ENCODE results near the gene FOXP1.

FOXP1 gene

GRCh38 chr3:71317749-71318457, 265.6 kb downstream of the FOXP1 start:
- DNase-seq = no peak

GRCh38 chr3:71317140-71317539, 266.4 kb downstream of the FOXP1 start:
- no peak for DNase-seq

GRCh38 chr3:71316066-71316777, 267.3 kb downstream of the FOXP1 start:
- no peak for DNase-seq

- no peak for DNase-seq
Observed at GRCh38 chr3:71315431-71315830, 268.1 kb downstream of the FOXP1 start.

GRCh38 chr3:71313844-71314243, 269.7 kb downstream of the FOXP1 start:
- DNase-seq = no peak

- no peak for DNase-seq
Observed at GRCh38 chr3:71312461-71312860, 271.1 kb downstream of the FOXP1 start.

- no peak for DNase-seq
Observed at GRCh38 chr3:71311661-71312046, 271.9 kb downstream of the FOXP1 start.

GRCh38 chr3:71310980-71311660, 272.4 kb downstream of the FOXP1 start:
- no peak for DNase-seq

- no peak for DNase-seq
Observed at GRCh38 chr3:71310359-71310979, 273.1 kb downstream of the FOXP1 start.

- no peak for DNase-seq
Observed at GRCh38 chr3:71309886-71310285, 273.6 kb downstream of the FOXP1 start.

GRCh38 chr3:71309342-71309741, 274.2 kb downstream of the FOXP1 start:
- DNase-seq = no peak

GRCh38 chr3:71308836-71309235, 274.7 kb downstream of the FOXP1 start:
- DNase-seq = no peak

GRCh38 chr3:71307991-71308697, 275.4 kb downstream of the FOXP1 start:
- DNase-seq = no peak

- DNase-seq = no peak
Observed at GRCh38 chr3:71305231-71306206, 278.0 kb downstream of the FOXP1 start.

GRCh38 chr3:71304684-71305083, 278.8 kb downstream of the FOXP1 start:
- no peak for DNase-seq

- no peak for DNase-seq
Observed at GRCh38 chr3:71304247-71304646, 279.3 kb downstream of the FOXP1 start.

- DNase-seq = no peak
Observed at GRCh38 chr3:71303627-71304200, 279.8 kb downstream of the FOXP1 start.

GRCh38 chr3:71302604-71303003, 280.9 kb downstream of the FOXP1 start:
- DNase-seq = no peak

GRCh38 chr3:71300951-71301393, 282.6 kb downstream of the FOXP1 start:
- DNase-seq = no peak

- no peak for DNase-seq
Observed at GRCh38 chr3:71299160-71299559, 284.4 kb downstream of the FOXP1 start.

GRCh38 chr3:71294919-71295318, 288.6 kb downstream of the FOXP1 start:
- no peak for DNase-seq

All from NCI-H774 (cell line).